GM21825 (cell line): Measurements from ENCODE around the gene MYO6.

Source experiments
- ATAC-seq: cut with Tn5 transposase; IDR thresholded peaks from one replicate; pipeline ENCODE4 v1.9.1; 2021; ENCODE audit warnings: mild to moderate bottlenecking, moderate library complexity; ENCODE audit not compliant: unreplicated experiment

The MYO6 gene

DNA sequence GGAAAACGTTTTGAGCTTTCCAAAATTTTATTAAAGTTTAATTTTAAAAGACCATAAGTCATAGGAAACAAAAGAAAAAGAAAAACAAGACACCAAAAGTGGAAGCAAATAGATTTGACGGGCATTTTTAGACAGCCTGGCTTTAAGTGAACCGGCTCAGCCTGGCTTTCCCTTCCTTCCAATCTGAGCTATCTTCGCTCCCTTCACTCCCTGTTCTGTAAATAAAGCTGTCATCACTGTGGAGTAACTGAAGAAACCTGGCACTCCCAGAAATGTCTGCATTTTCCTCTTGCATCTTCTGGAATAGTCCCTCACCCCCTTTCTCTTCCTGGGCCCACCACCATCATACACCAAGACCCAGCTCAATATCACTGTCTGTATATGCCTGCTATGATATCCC, 191.5 kb downstream of the MYO6 start:
- no peak for ATAC-seq

- ATAC-seq, result no peak
These were observed 192.5 kb downstream of the MYO6 start for GRCh38 chr6:75941509-75941908.

DNA sequence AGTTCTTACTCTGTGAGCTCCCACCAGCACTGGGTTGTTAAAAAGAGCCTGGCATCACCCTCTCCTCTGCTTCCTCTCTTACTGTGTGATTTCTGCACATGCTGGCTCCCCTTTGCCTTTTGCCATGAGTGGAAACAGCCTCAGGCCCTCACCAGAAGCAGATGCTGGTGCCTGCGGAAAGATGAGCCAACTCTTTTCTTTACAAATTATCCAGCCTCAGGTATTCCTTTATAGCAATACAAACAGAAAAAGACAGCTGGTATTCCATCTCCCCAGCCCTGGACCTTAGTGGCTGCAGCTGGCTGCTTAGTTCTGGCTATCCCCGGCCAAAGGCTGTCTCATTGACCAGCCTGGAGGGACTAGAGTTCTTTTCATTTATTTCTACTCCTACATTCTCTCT, 194.3 kb downstream of the MYO6 start:
- no peak for ATAC-seq

DNA sequence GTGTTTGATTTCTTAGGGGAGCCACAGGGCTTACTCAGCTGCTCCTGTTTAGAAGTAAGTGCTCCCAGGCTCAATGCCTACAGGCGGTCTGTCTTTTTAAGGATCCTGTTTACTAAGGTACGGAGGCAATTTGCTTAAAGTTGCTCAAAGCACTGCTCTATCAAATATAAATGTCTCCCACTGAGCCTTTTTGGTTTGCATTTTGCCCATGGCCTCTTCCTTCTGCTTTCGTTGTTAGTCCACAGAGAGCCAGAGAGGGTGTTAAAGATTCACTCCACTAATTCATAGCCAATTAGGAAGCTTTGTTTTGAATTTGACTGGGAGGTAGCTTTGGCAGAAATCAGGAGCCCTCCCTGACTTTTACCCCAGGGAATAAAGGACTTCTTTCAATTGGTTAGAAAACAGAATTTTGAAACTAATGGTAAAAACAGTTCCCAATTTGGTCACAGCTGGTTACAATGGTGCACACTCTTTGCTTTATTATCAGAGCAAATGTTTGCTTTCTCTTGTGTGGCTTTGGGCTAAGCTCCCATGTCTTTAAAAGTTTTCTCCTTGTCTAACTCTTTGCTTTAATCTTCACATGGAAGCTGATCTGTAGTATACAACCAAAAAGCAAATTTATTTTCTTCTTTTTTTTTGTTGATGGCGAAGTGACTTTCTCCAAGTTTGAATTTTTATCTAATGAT, 197.2 kb downstream of the MYO6 start:
- ATAC-seq, result peak; percentile 52

DNA sequence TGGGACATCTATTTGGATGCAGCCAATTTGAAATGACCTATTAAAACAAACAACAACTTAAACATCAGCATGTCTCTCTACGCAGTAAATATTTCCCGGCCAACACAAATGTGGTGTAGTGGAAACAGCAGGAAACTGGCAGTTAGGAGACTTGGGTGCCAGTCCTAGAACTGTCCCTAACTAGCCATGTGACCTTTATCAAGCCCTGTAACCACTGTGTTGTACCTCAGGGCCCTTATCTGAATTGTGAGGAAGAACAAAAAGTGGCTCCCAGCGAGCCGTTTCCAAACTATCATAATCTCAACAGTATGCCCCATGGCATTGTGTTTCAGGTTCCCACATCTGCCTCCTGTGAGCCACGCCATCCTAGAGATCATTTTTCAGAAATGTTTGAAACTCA, 198.9 kb downstream of the MYO6 start:
- no peak for ATAC-seq

GRCh38 chr6:75952128-75952527, 203.1 kb downstream of the MYO6 start:
- ATAC-seq, result no peak

DNA sequence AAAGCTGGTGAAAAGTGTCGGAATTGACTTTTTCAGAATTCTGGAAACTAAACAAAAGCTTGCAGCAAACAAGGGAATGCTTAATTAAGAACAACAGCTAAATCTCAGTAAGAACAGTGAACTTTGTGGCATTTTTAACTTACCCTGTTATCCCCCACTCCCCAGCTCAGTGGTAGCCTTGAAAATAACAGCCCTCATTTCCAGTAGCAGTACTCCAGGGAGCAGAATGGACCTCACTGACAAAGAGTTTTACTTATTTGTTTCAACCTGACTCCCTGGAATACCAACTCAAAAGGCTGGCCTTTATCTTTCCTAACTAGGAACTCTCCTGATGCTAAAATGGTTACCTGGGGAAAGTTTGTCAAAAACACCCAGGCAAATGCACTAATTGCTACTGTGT, 214.5 kb downstream of the MYO6 start:
- ATAC-seq, result no peak

DNA sequence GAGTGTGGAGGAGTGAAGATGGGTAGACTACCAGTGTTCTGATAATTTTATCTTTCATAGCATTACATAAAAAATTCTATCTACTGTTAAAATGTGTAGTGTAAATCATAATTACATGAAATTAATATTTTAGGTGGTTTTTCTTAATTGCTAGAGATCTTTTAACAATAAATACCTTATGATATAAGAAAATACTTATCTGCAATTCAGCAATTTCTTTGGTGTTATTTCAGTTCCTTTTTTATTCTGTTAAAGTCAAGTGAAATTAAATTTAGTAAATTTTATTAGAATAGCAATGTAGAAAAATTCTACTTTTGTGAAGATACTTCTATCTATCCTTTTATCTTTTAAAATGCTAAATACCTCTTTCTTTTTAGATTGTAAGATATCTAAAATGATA, 219.1 kb downstream of the MYO6 start:
- ATAC-seq, result no peak
